ENCODE data around the gene MYLK.

MYLK gene

DNA sequence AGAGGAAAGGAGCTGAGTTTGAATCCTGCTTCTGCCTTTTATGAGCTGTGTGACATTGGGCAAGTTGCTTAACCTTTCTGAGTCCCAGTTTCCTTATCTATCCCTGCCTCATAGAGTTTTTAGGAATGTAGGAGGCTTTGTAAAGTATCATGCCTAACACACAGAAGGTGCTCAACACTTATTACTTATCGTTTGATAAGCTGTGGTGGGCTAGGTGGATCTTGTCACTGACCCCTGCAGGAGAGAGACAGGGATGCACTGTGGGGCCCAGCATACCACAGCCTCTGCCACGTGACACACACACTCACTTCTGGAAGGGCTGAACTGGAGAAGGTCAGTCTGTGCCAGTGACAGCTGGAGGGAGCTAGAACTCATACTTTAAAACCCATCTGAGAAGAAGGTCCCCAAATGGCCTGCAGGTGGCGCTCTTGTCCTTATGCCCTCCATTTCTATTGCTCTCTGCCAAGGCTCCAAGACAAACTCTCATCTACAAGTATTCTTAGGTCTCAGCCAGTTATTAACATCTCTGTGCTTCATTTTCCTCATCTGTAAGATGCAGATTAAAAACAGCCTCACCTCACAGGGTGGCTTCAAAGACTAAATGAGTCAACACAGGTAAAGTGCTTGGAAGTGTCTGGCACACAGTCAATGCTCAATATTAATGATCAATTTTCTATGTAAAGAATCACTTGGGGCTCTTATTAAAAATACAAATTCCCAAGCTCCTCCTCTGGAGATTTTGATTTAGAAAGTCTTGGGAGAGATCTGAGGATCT, 241.8 kb downstream of the MYLK start:
- DNase-seq (ENCODE audit: low read depth), result peak; percentile 86

- no peak for DNase-seq (ENCODE audit: low read depth)
Measured at GRCh38 chr3:123641505-123641904, 242.6 kb downstream of the MYLK start.

DNA sequence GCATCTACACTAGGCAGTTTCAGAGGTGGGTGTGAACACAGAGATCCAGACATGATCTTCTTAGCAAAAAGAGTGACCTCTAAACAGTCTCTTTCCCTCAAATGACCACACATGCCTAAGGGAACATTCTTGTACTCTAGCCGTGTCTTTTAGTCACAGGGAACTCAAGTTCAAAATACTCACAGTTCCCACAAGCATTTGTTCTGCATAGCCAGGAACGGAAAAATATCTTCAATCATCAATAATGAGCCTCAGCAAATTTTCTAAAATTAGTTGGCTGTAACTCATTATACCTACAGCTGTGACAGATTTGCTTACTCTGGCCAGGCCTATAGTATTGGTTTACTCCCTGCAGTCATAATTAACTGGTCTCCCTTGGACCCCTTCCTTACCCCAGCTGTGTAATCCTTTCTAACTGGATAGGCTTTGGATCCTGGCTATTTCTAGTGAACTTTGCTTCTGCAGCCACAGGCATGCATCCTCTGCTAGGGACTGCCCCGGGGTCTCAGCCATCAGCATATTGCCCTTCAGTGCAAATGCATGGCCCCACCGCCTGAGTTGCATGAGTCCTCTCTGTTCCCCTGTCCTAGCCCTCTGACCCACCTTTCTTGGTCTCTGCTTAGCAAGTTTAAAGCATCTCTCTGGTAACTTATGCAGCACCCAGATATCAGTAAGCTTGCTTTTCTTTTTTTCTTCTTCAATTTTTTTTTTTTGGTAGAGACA, 243.2 kb downstream of the MYLK start:
- no peak for DNase-seq (ENCODE audit: low read depth)

GRCh38 chr3:123640311-123640710, 243.8 kb downstream of the MYLK start:
- DNase-seq (ENCODE audit: low read depth), result no peak

GRCh38 chr3:123638936-123639689, 245.0 kb downstream of the MYLK start:
- DNase-seq (ENCODE audit: low read depth), result no peak

DNA sequence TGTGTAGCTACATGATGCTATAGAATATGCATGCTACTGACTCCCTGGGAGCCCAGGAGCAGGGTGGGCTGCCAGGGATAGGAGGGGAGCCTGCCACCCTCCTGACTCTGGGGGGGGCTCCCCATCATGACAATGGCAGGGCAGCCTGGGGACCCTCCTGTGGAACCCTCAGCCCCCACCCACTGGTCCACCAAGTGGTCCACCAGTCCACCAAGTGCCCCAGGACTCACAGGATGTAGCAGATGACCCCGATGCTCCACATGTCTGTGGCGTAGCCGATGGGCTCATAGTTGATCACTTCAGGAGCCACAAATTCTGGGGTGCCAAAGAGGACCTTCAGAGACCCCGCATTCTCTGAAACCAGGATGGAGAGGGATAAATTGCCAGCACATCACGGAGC, 246.3 kb downstream of the MYLK start:
- no peak for DNase-seq (ENCODE audit: low read depth)

- no peak for DNase-seq (ENCODE audit: low read depth)
Measured at GRCh38 chr3:123637131-123637530, 247.0 kb downstream of the MYLK start.

DNA sequence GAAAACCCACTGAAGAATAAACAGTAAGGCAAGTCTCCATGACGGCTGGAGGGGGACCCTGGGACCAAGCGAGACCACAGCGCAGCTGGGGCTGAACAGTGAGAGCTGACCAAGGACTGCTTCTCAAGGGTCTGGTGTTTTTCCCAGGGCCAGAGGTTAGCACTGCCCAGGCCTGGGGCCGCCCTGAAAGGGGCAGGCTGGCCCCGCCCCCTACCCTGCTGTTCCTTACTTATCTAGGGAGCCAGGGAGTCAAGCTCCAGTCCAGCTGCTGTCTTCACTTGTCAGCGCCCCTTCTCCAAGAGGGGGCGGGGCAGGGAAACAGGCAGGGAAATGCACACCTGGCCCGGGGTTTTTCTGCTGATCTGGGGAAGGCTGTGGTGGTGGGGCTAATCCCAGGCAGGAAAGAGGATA, 247.7 kb downstream of the MYLK start:
- no peak for DNase-seq (ENCODE audit: low read depth)

DNA sequence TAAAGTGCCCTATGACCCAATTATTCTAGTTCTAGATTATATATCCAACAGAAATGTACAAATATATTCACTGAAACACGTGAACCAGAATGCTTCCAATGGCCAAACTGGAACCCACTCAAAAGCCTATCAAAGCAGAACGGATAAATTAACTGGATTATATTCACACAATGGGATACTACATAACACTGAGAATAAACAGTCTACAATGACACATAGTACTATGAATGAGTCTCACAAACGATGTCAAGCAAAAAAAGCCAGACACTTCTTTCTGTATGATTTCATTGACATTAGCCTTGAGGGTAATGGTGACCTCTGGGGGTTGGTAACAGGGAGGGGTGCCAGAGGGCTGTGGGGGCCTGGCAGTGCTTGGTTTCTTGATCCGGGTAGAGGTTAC, 248.4 kb downstream of the MYLK start:
- DNase-seq (ENCODE audit: low read depth), result no peak

DNA sequence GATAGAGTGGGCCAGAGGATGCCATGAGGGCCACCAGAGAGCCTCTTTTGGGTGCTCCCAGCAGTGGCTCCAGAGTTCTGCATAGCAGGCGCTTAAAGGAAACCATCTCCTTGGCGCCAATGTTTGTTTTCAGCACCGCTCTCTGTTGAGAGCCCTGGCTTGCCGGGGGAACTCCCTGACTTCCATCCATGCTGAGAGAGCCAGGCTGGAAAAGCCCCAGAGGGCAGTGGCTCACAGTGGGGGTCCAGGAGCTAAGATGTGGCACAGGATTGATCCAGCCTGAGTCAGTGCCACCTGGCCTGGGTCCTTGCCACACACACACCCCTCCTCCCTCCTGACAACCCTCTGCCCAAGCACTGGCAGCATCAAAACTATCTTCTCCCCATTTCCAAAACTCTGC, 248.9 kb downstream of the MYLK start:
- DNase-seq (ENCODE audit: low read depth), result no peak

DNA sequence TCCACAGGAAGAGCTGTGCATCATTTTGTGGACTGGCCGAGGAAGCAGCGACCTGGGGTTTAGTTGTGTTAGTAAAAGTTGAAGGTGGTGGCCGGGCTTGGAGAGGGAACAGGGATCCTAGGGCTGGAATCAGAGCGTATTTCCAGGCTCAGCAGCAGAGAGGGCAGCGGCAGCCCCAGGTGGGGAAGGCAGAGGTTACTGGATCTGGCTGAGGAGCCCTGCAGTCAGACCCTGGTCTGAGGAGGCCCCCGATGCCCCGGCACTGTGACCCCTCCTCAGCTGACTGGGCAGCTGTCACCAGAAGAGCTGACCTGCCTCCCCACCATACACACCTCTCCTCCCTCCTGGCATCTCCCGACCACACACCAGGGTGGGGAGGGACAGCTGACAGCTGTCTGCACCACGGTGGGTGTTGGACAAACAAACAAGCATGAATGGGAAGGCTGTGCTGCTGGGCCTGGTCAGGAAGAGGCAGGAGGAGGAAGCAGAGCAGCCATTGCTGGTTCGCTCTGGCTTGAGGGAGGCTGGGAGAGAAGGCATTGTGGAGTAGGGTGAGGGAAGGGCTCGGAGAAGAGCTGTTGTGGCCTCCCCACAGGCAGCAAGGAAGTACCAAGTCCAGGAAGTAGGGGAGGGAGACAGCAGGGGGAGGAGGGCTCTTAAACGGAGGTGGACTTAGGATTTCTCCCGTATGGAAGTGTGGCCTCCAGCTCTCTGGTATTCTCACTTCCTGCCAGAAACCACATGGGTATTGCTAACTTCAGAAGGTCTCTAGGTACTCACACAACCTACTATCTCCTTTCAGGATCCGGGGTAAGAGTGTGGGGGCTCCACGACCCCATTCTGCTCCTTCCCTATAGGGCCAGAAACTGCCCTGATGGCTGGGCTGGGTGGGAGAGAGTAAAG, 249.7 kb downstream of the MYLK start:
- no peak for DNase-seq (ENCODE audit: low read depth)

GRCh38 chr3:123633530-123633929, 250.6 kb downstream of the MYLK start:
- peak; percentile 86 for DNase-seq (ENCODE audit: low read depth)

DNA sequence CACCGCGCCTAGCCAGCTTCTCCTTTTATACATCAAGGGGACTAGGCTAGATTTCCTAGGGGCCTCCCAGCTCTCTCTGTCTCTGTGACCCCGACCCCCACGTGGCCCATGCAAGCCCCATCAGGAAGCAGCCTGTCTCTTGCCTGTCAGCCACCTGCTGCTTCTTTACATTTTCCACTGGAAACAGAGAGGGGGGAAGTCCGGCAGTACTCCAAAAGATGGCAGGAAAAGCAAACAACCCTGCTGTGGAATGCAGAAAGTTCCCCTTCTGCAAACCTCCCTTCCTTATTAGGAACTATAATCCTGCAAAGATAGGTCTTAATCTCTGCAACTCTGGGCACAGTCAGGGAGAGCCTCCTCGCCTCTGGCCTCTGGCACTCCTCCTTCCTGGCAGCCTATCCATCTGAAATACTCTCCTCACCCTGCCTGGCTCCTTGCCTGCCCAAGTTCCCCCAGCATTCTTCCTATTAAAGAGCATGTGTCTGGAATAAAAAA, 251.9 kb downstream of the MYLK start:
- peak; percentile 80 for DNase-seq (ENCODE audit: low read depth)

DNA sequence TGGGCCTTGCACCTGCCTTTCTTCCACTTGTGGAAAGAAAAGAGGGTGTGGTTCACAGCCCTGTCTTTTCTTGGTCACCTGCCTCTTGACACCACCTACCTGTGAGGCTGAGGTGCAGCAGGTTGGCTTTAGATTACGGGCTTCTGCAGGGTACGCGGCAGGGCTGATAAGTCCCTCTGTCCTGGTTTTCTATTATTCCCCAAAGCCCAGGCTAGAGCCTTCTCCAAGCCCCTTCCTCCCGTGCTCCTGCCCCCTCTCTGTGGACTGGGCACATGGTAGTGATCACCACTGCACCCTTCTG, 254.4 kb downstream of the MYLK start:
- no peak for DNase-seq (ENCODE audit: low read depth)

- DNase-seq (ENCODE audit: low read depth), result no peak
Measured at GRCh38 chr3:123628996-123629746, 255.0 kb downstream of the MYLK start.

DNA sequence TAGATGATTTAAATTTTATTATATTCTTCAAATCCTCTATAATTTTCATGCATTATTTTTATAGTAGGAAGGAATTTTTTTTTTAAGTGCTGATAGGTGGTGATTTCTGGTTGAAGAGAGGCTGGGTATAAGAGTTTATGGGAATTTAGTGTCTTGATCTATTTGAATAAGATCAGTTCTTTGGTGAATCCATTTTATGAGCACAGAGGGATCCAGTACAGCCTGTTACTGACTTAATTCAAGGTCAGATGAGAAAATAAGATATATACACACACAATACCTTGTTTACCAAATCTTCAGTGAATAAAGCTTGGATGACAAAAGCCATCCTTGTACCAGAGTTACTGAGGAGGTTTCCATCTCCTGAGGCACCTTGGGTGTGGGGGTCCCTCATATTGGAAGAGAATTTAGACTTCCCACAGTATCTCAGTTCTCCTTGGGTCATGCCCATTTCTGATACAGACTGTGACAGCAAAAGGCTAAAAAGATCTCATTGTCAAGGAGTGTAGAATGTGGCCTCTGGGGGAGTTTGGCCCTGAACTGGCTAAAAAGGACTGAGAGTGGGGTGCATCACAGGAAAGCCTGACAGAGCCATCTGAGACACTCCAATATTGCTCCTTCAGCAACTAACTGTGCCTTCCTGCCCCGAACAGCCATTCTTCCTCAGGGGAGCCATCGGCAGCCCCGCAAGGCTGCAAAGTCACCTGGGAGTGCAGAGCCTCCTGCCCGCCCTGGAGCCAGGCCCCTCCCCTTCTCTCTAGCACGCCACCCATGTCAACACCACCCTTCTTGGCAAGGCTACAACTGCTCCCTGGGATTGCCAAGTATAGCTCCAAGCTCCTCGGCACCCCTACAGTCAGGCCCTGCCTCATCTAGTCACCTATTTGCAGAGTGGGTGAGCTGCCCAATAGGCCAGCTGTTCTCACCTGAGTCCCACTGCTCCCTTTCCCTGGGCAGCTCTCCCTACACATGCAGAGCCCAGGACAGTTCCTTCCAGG, 256.2 kb downstream of the MYLK start:
- no peak for DNase-seq (ENCODE audit: low read depth)

GRCh38 chr3:123626881-123627280, 257.3 kb downstream of the MYLK start:
- no peak for DNase-seq (ENCODE audit: low read depth)

- DNase-seq (ENCODE audit: low read depth), result no peak
Measured at GRCh38 chr3:123624302-123624701, 259.8 kb downstream of the MYLK start.

DNA sequence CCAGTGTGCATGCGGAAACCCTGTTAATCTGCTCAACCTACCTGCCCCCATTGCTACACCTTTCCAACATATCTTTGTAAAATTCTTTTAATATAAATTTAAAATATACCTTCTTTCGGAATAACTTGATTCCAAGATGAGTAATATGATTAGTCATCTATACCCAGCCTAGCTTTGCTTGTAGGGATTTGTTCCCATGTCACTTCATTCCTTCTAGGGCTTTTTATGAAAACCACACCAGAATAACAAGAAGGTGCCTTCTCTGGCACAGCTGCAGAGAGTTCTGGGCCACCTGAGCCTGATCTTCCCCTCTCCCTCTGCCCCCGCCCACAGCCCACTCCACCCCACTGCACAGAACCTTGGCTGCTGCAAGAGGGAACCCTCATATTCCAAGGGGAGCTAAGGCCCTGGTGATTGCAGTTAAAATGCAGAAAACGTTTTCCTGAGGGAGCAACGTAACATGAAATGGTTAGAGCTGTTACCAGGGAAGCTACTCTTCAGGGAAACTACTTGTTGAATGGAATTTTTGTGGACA, 260.7 kb downstream of the MYLK start:
- no peak for DNase-seq (ENCODE audit: low read depth)

DNA sequence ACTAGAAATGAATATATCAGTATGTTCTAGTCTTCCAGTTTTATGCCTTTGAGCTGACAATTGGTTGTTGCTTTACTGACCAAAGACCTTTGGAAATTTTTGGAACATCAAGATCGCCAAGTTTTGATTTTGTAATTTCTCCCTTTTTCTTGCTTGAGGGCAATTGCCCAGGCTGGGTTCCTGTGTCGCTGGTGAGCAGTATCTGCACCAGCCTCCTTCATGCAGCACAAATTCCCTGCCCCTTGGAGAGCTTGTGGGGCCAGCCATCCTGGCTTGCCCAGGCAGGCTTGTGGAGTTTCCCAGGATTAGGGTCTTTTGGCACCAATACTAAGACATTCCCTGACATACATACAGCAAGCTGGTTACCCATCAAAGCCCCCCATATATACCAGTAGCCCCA, 261.4 kb downstream of the MYLK start:
- peak; percentile 15 for DNase-seq (ENCODE audit: low read depth)
